ENCODE data around the gene CLMP. TPM values are rescaled to one million over a fixed set of nuclear protein-coding genes. Genes with fewer than 3 reads are reported as not detected.

The CLMP gene
- total RNA-seq, 2 experiments from 2014 or later, result 0.06 to 0.19 TPM

GRCh38 chr11:123054301-123055065 lies 140.6 kb downstream of the CLMP start:
- Histone ChIP-seq H3K9me3 (ENCODE audit: control insufficient read depth in 1 of 2, insufficient read depth in 1 of 2, low read length in 2 of 2) (peaks cover 0 to under 1% of the 10 kb centered on the region in 2 experiments), H3K27me3 (ENCODE audit: control insufficient read depth in 1 of 2, insufficient read depth in 2 of 2, low read length in 2 of 2) (no peaks in the 10 kb centered on the region), H3K4me3 (ENCODE audit: low read length) (no peak overlapping the region), H3K27ac (ENCODE audit: low read depth in 1 of 2, low read length in 2 of 2) (peak overlapping the region in 1 of 2 donors; percentile 11), H3K36me3 (ENCODE audit: insufficient read depth, low read length) (peaks cover 65% of the 10 kb centered on the region), H3K4me1 (ENCODE audit: insufficient read depth, low read length) (peaks cover 52% of the 10 kb centered on the region)
- Mint-ChIP-seq H3K36me3 (ENCODE audit: low read depth) (peaks cover 64% of the 10 kb centered on the region), H3K27ac (peak overlapping the region; percentile 98), H3K4me3 (peak overlapping the region; percentile 73), H3K4me1 (ENCODE audit: low read depth) (peaks cover 55% of the 10 kb centered on the region), H3K9me3 (no peaks in the 10 kb centered on the region), H3K27me3 (no peaks in the 10 kb centered on the region)
- TF ChIP-seq, protein P1, sequence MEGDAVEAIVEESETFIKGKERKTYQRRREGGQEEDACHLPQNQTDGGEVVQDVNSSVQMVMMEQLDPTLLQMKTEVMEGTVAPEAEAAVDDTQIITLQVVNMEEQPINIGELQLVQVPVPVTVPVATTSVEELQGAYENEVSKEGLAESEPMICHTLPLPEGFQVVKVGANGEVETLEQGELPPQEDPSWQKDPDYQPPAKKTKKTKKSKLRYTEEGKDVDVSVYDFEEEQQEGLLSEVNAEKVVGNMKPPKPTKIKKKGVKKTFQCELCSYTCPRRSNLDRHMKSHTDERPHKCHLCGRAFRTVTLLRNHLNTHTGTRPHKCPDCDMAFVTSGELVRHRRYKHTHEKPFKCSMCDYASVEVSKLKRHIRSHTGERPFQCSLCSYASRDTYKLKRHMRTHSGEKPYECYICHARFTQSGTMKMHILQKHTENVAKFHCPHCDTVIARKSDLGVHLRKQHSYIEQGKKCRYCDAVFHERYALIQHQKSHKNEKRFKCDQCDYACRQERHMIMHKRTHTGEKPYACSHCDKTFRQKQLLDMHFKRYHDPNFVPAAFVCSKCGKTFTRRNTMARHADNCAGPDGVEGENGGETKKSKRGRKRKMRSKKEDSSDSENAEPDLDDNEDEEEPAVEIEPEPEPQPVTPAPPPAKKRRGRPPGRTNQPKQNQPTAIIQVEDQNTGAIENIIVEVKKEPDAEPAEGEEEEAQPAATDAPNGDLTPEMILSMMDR (IDR thresholded peaks at IDR 0.05), result peak; percentile 69
- intact Hi-C loops (cut with DNase I, micrococcal nuclease), result loop anchor here (1.0 to 10.0 kb wide), 8 partner anchors 43 to 690 kb away; partner anchors contain the start of genes JHY (in 1 of the 2), UBASH3B (in 1 of the 2) and ZNF202 (in 1 of the 2)
- ATAC-seq (ENCODE audit: poor library complexity) (peak; percentile 87), DNase-seq (peak in 4 of 14 experiments; percentile 39 to 83 (median 80))
- CTCF ChIA-PET, result interaction anchor here (0.6 to 3.2 kb wide), 19 partner anchors 9 to 432 kb away, joined by 3 to 28 read pairs (median 4); no protein-coding TSS in a partner anchor
- POLR2A ChIA-PET, result interaction anchor here (0.6 to 12.8 kb wide), 13 partner anchors 13 to 398 kb away, joined by 3 to 226 read pairs (median 5); partner anchors contain the start of gene HSPA8

- intact Hi-C loops (cut with DNase I, micrococcal nuclease), result loop anchor here in 1 of 2 experiments (5.0 to 10.0 kb wide), 4 partner anchors 171 to 692 kb away; partner anchors contain the start of genes JHY, UBASH3B and ZNF202
- H3K9me3 ChIP-seq (ENCODE audit: control insufficient read depth in 1 of 2, insufficient read depth in 1 of 2, low read length in 2 of 2), result no peaks in the 10 kb centered on the region
- ATAC-seq (ENCODE audit: poor library complexity), result no peak
- no peaks in the 10 kb centered on the region for H3K27me3 Mint-ChIP-seq
- H3K4me3 Mint-ChIP-seq, result no peak overlapping the region
- ChIA-PET CTCF (interaction anchor here (1.1 to 3.2 kb wide), 6 partner anchors 9 to 194 kb away, joined by 3 to 28 read pairs (median 8); no protein-coding TSS in a partner anchor), POLR2A (interaction anchor here (0.9 to 7.6 kb wide), 7 partner anchors 14 to 396 kb away, joined by 3 to 171 read pairs (median 8); partner anchors contain the start of gene HSPA8)
- H3K4me1 ChIP-seq (ENCODE audit: insufficient read depth, low read length), result peaks cover 38% of the 10 kb centered on the region
- TF ChIP-seq, protein P1 (IDR thresholded peaks at IDR 0.05), result no peak
- no peak overlapping the region for H3K4me3 ChIP-seq (ENCODE audit: low read length)
- H3K4me1 Mint-ChIP-seq (ENCODE audit: low read depth), result peaks cover 42% of the 10 kb centered on the region
- no peaks in the 10 kb centered on the region for H3K27me3 ChIP-seq (ENCODE audit: control insufficient read depth in 1 of 2, insufficient read depth in 2 of 2, low read length in 2 of 2)
- H3K36me3 Mint-ChIP-seq (ENCODE audit: low read depth), result peaks cover 50% of the 10 kb centered on the region
- no peaks in the 10 kb centered on the region for H3K9me3 Mint-ChIP-seq
- H3K36me3 ChIP-seq (ENCODE audit: insufficient read depth, low read length), result peaks cover 51% of the 10 kb centered on the region
- no peak overlapping the region for H3K27ac ChIP-seq (ENCODE audit: low read depth in 1 of 2, low read length in 2 of 2)
- H3K27ac Mint-ChIP-seq, result peak overlapping the region; percentile 33
- no peak for DNase-seq
These were observed 141.9 kb downstream of the CLMP start for GRCh38 chr11:123052901-123053721.

GRCh38 chr11:123051634-123052033 lies 143.4 kb downstream of the CLMP start:
- no peak overlapping the region for H3K27ac Mint-ChIP-seq
- no peak for DNase-seq
- intact Hi-C loops (cut with DNase I, micrococcal nuclease), result loop anchor here in 1 of 2 experiments (5.0 to 10.0 kb wide), 4 partner anchors 169 to 693 kb away; partner anchors contain the start of genes JHY, UBASH3B and ZNF202
- Histone ChIP-seq H3K27me3 (ENCODE audit: control insufficient read depth in 1 of 2, insufficient read depth in 2 of 2, low read length in 2 of 2) (no peaks in the 10 kb centered on the region), H3K4me1 (ENCODE audit: insufficient read depth, low read length) (peaks cover 24% of the 10 kb centered on the region), H3K4me3 (ENCODE audit: low read length) (no peak overlapping the region), H3K27ac (ENCODE audit: low read depth in 1 of 2, low read length in 2 of 2) (no peak overlapping the region), H3K9me3 (ENCODE audit: control insufficient read depth in 1 of 2, insufficient read depth in 1 of 2, low read length in 2 of 2) (no peaks in the 10 kb centered on the region), H3K36me3 (ENCODE audit: insufficient read depth, low read length) (peaks cover 36% of the 10 kb centered on the region)
- TF ChIP-seq, protein P1 (IDR thresholded peaks at IDR 0.05), result no peak
- H3K27me3 Mint-ChIP-seq, result no peaks in the 10 kb centered on the region
- peaks cover 35% of the 10 kb centered on the region for H3K36me3 Mint-ChIP-seq (ENCODE audit: low read depth)
- H3K4me1 Mint-ChIP-seq (ENCODE audit: low read depth), result peaks cover 27% of the 10 kb centered on the region
- no peak overlapping the region for H3K4me3 Mint-ChIP-seq
- CTCF ChIA-PET, result no interaction called here
- no peaks in the 10 kb centered on the region for H3K9me3 Mint-ChIP-seq
- POLR2A ChIA-PET, result interaction anchor here (7.6 kb wide), 1 partner anchor 16 kb away, joined by 171 read pairs; the partner anchor contains the start of gene HSPA8
- ATAC-seq (ENCODE audit: poor library complexity), result no peak
